ENCODE measurements around the gene EXD3. TPM values are rescaled to one million over a fixed set of nuclear protein-coding genes. Genes with fewer than 3 reads are reported as not detected.

Gene EXD3
- total and polyA plus RNA-seq, 8 donors = 12.9 to 105 (median 24.0) TPM

GRCh38 chr9:137395666-137396010, 27.3 kb downstream of the EXD3 start:
- Histone ChIP-seq H3K4me1 (peaks cover 0 to 8% (median 0%) of the 10 kb centered on the region in 4 donors), H3K4me3 (no peak overlapping the region), H3K27me3 (no peaks in the 10 kb centered on the region), H3K27ac (no peak overlapping the region), H3K36me3 (peaks cover 0 to 51% (median 33%) of the 10 kb centered on the region in 4 donors), H3K9me3 (no peaks in the 10 kb centered on the region)
- TF ChIP-seq CTCF (IDR thresholded peaks at IDR 0.05) (no peak), POLR2A (IDR thresholded peaks at IDR 0.05) (no peak), EP300 (IDR thresholded peaks at IDR 0.05) (no peak), POLR2AphosphoS5 (IDR thresholded peaks at IDR 0.05) (no peak)
- DNase-seq = no peak
- WGBS, 5 donors = 85 to 94% (median 90%) methylated on average over 11 of the region's 11 CpGs
- intact Hi-C loops (cut with DNase I; ENCODE audit: low total_unique reads) = no loop called here

- no peak overlapping the region for H3K27ac ChIP-seq
- peaks cover 0 to 51% (median 33%) of the 10 kb centered on the region in 4 donors for H3K36me3 ChIP-seq
- H3K4me1 ChIP-seq = peaks cover 0 to 8% (median 0%) of the 10 kb centered on the region in 4 donors
- H3K27me3 ChIP-seq = no peaks in the 10 kb centered on the region
- H3K4me3 ChIP-seq = no peak overlapping the region
- WGBS, 5 donors = 87 to 93% (median 89%) methylated on average over 22 to 36 of the region's 36 CpGs
- intact Hi-C loops (cut with DNase I; ENCODE audit: low total_unique reads) = no loop called here
- H3K9me3 ChIP-seq = no peaks in the 10 kb centered on the region
- TF ChIP-seq EP300 (IDR thresholded peaks at IDR 0.05) (no peak), POLR2AphosphoS5 (IDR thresholded peaks at IDR 0.05) (no peak), CTCF (IDR thresholded peaks at IDR 0.05) (no peak), POLR2A (IDR thresholded peaks at IDR 0.05) (no peak)
- DNase-seq = no peak
Measured at GRCh38 chr9:137394866-137395665, 27.9 kb downstream of the EXD3 start.

- Histone ChIP-seq H3K27me3 (no peaks in the 10 kb centered on the region), H3K27ac (no peak overlapping the region), H3K9me3 (no peaks in the 10 kb centered on the region), H3K4me1 (peaks cover 0 to 8% (median 0%) of the 10 kb centered on the region in 4 donors), H3K36me3 (peaks cover 0 to 56% (median 41%) of the 10 kb centered on the region in 4 donors), H3K4me3 (no peak overlapping the region)
- intact Hi-C loops (cut with DNase I; ENCODE audit: low total_unique reads) = no loop called here
- TF ChIP-seq POLR2A (IDR thresholded peaks at IDR 0.05) = no peak
- TF ChIP-seq POLR2AphosphoS5 (IDR thresholded peaks at IDR 0.05) = no peak
- no peak for TF ChIP-seq EP300 (IDR thresholded peaks at IDR 0.05)
- no peak for TF ChIP-seq CTCF (IDR thresholded peaks at IDR 0.05)
- WGBS, 5 donors = 91 to 96% (median 93%) methylated on average over 22 to 28 of the region's 28 CpGs
- no peak for DNase-seq
Measured at GRCh38 chr9:137393176-137394150, 29.5 kb downstream of the EXD3 start.

- no peaks in the 10 kb centered on the region for H3K27me3 ChIP-seq
- intact Hi-C loops (cut with DNase I; ENCODE audit: low total_unique reads) = no loop called here
- no peak for TF ChIP-seq EP300 (IDR thresholded peaks at IDR 0.05)
- TF ChIP-seq POLR2A (IDR thresholded peaks at IDR 0.05) = no peak
- no peak for TF ChIP-seq CTCF (IDR thresholded peaks at IDR 0.05)
- TF ChIP-seq POLR2AphosphoS5 (IDR thresholded peaks at IDR 0.05) = no peak
- 89 to 97% (median 95%) methylated on average over 16 to 23 of the region's 23 CpGs for WGBS, 5 donors
- H3K36me3 ChIP-seq = peaks cover 0 to 56% (median 42%) of the 10 kb centered on the region in 4 donors
- H3K27ac ChIP-seq = no peak overlapping the region
- no peak for DNase-seq
- H3K9me3 ChIP-seq = no peaks in the 10 kb centered on the region
- peaks cover 0 to 8% (median 0%) of the 10 kb centered on the region in 4 donors for H3K4me1 ChIP-seq
- no peak overlapping the region for H3K4me3 ChIP-seq
Measured at GRCh38 chr9:137392232-137393007, 30.5 kb downstream of the EXD3 start.

Data from stomach (tissue), 9 donors.